Memory B cell (primary cell): ENCODE measurements around the gene CACNG7.
"Not testable (repeated sequence)": the region's sequence is repeated elsewhere in the genome, so short reads cannot be mapped to it uniquely, and the experiment has no call there.

Experiments used
- ATAC-seq: fragments of 150-1000 bp; cut with Tn5 transposase; 2 replicates; pipeline ENCODE4 v1.10.0; 2021; ENCODE audit warnings: low read depth, mild to moderate bottlenecking, moderate library complexity
- DNase-seq, 2 donors: peaks; one replicate each; pipeline ENCODE4 v3.0.0; 2022; ENCODE audit warnings: low spot score in 2 of 2
- H3K27ac Mint-ChIP-seq: one replicate; pipeline ENCODE4 v1.8.0; 2022; ENCODE audit warnings: mild to moderate bottlenecking, moderate library complexity, mixed read lengths
- H3K27me3 Mint-ChIP-seq: one replicate; pipeline ENCODE4 v1.8.0; 2022; ENCODE audit warnings: mixed read lengths
- H3K36me3 Mint-ChIP-seq: one replicate; pipeline ENCODE4 v1.8.0; 2022; ENCODE audit warnings: mild to moderate bottlenecking, mixed read lengths
- H3K4me1 Mint-ChIP-seq: one replicate; pipeline ENCODE4 v1.8.0; 2022; ENCODE audit warnings: mixed read lengths
- H3K4me3 Mint-ChIP-seq: one replicate; pipeline ENCODE4 v1.8.0; 2022; ENCODE audit warnings: mild to moderate bottlenecking, moderate library complexity, mixed read lengths
- H3K9me3 Mint-ChIP-seq: one replicate; pipeline ENCODE4 v1.8.0; 2022; ENCODE audit warnings: mixed read lengths

Gene CACNG7

DNA sequence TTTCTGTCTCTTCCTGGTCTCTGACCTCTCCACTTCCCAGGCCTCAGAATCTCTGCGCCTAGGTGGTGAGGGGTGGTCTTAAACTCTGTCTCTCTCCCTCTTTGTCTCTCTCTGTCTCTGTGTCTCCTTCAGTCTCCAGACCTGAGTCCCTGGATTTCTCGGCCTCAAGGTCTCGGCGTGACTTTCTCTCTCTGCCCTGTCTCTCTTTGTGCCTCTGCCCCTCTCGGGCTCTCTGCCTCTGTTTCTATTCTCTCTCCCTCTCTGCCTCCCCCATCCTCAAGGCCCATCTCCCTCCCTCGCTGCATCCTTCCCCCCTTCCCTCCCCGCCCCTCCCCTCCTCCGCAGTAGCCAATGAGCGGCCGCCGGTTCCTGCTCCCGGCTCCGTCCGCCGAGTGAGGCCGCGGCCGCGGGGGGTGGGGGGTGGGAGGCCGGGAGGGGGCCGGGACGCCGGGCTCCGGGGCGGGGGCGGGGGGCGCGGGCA, at the start of gene CACNG7:
TSS of gene CACNG7 (plus strand) at position 344 of the 481 bp plus-strand sequence. CDS start 3,554 bp downstream, outside the sequence.
- DNase-seq (no peak), ATAC-seq (no peak)
- Mint-ChIP-seq H3K4me1 (peaks cover 15% of the 10 kb centered on the region), H3K27me3 (peaks cover 46% of the 10 kb centered on the region), H3K4me3 (peak within 1 kb of the TSS; percentile 28), H3K9me3 (peaks cover 14% of the 10 kb centered on the region), H3K36me3 (peaks cover 12% of the 10 kb centered on the region), H3K27ac (no peak within 1 kb of the TSS)

DNA sequence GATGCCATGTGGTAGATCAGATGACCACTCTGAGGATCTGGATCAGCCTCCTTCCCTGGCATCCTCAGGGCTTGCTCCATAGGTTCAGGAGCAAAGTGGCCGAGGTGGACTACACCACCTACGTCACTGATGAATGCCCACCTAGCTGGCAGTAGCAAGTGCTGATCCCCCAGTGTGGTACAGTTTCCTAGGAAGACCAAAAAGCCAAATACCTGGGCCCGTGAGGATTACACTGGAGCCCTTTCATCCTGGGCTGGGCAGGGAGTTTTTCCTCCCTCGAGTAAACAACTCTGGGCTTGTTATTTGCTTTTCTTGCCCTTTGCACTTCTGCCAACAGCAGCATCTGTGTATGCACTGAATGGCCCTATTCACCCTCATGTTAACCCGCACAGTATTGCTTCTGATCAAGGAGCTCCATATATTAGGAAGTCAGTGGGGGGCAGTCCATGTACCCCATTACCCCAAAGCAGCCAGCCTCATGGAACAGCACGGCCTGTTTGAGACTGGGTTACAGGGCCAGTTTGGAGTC, 44.7 kb upstream of the CACNG7 start:
- H3K27me3 Mint-ChIP-seq = peaks cover 8% of the 10 kb centered on the region
- H3K4me1 Mint-ChIP-seq = peaks cover 8% of the 10 kb centered on the region
- no peaks in the 10 kb centered on the region for H3K36me3 Mint-ChIP-seq
- H3K9me3 Mint-ChIP-seq = no peaks in the 10 kb centered on the region
- ATAC-seq = no peak
- no peak overlapping the region for H3K27ac Mint-ChIP-seq
- no peak for DNase-seq
- H3K4me3 Mint-ChIP-seq = no peak overlapping the region

DNA sequence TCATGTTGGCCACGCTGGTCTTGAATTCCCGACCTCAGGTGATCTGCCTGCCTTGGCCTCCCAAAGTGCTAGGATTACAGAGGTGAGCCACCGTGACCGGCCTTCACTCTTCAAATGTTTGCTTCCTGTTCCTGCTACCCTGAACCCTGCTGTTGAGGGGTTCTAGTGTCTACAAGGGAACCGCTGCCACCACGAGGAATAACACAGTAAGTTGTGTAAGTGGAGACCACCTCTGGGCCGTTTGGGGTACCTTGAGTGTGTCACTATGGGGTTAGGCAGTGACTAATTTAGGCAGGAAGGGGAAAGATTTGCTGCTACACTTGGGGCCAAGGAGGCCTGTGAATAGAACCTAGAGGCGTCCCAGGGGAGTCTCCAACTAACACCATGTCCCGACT, 43.6 kb upstream of the CACNG7 start:
- Mint-ChIP-seq H3K4me3 (no peak overlapping the region), H3K9me3 (no peaks in the 10 kb centered on the region), H3K27ac (no peak overlapping the region), H3K36me3 (no peaks in the 10 kb centered on the region), H3K27me3 (peaks cover 8% of the 10 kb centered on the region), H3K4me1 (peaks cover 11% of the 10 kb centered on the region)
- DNase-seq (no peak), ATAC-seq (no peak)

- peak in 1 of 2 donors; percentile 65 for DNase-seq
- Mint-ChIP-seq H3K9me3 (no peaks in the 10 kb centered on the region), H3K4me1 (peaks cover 12% of the 10 kb centered on the region), H3K27me3 (peaks cover 8% of the 10 kb centered on the region), H3K36me3 (no peaks in the 10 kb centered on the region), H3K4me3 (peak overlapping the region; percentile 65), H3K27ac (peak overlapping the region; percentile 96)
- ATAC-seq = peak; percentile 12
Measured at GRCh38 chr19:53865918-53866864, 42.9 kb upstream of the CACNG7 start.

DNA sequence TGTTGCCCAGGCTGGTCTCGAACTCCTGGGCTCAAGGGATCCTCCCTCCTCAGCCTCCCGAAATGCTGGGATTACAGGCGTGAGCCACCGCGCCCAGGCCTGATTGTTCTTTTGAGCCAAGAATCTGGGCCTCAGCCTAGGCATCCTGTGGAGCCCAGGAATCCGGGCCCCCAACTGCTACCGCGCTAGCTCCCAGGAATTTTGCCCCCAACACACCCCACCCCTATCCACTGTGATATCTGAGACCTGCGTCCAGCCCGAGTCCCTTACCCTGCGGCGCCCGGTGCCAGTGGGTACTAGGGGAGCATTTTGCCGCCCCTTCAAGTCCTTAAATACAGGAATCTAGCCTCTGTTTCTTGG, 42.2 kb upstream of the CACNG7 start:
- Mint-ChIP-seq H3K9me3 (no peaks in the 10 kb centered on the region), H3K4me1 (peaks cover 15% of the 10 kb centered on the region), H3K4me3 (peak overlapping the region; percentile 76), H3K27ac (peak overlapping the region; percentile 96), H3K36me3 (peaks cover 2% of the 10 kb centered on the region), H3K27me3 (peaks cover 8% of the 10 kb centered on the region)
- no peak for DNase-seq
- ATAC-seq = no peak

DNA sequence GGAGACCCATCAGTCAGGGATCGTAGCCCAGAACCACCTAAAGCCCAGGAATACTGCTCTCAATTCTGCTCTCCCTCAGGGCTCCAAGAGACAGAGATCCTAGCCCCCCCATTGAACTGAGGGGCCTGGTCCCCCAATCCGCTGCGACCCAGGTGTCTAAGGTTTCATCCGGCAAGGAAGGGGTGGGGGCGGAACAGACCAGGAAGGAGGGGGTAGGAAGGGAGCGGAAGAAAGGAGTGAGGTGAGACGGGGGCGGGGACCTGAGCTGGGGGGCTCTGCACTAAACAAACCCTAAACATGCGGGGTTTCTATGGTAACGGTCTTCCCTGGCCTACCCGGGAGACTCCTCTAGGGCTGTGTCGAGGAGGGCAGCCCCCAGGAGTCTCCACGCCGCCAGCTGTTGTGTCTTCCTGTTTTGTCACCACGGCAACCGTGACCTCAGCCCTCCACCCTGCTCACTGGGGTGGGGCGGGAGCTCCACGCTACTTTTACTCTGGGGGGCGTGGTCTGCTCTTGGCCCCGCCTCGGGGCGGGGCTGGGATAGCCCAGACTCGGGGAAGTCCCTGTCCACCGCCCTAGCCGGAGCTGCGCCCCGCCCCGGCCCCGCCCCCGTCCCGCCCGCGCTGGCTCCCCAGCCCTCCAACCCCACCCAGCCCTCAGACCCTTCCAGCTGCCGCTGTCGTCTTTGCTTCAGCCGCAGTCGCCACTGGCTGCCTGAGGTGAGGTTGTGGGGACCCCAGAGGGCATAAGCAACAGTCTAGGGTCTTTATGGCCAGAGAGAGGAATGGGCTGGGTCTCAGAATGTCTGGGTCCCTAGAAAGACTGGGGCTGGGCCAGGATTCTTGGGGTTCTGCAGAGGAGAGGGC, 41.6 kb upstream of the CACNG7 start, which contains the start of gene MYADM:
TSS of gene MYADM (plus strand) at position 659 of the 866 bp plus-strand sequence. CDS start 5,647 bp downstream, outside the sequence.
- Mint-ChIP-seq H3K27me3 (peaks cover 8% of the 10 kb centered on the region), H3K4me3 (peak within 1 kb of the TSS; percentile 87), H3K9me3 (no peaks in the 10 kb centered on the region), H3K4me1 (peaks cover 15% of the 10 kb centered on the region), H3K27ac (peak within 1 kb of the TSS; percentile 96), H3K36me3 (peaks cover 2% of the 10 kb centered on the region)
- ATAC-seq (peak; percentile 72), DNase-seq (peak; percentile 87 to 95)

GRCh38 chr19:53868091-53868891, 40.8 kb upstream of the CACNG7 start:
- H3K36me3 Mint-ChIP-seq = peaks cover 2% of the 10 kb centered on the region
- peak overlapping the region; percentile 96 for H3K27ac Mint-ChIP-seq
- H3K4me3 Mint-ChIP-seq = peak overlapping the region; percentile 87
- DNase-seq = peak in 1 of 2 donors; percentile 54
- peaks cover 2% of the 10 kb centered on the region for H3K9me3 Mint-ChIP-seq
- no peak for ATAC-seq
- peaks cover 5% of the 10 kb centered on the region for H3K27me3 Mint-ChIP-seq
- peaks cover 18% of the 10 kb centered on the region for H3K4me1 Mint-ChIP-seq

GRCh38 chr19:53868892-53869804, 39.9 kb upstream of the CACNG7 start:
- DNase-seq (peak; percentile 60 to 80), ATAC-seq (peak; percentile 40)
- Mint-ChIP-seq H3K36me3 (peaks cover 8% of the 10 kb centered on the region), H3K27ac (peak overlapping the region; percentile 96), H3K9me3 (peaks cover 2% of the 10 kb centered on the region), H3K4me3 (peak overlapping the region; percentile 79), H3K4me1 (peaks cover 22% of the 10 kb centered on the region), H3K27me3 (peaks cover 5% of the 10 kb centered on the region)

- not testable (repeated sequence) for H3K9me3 Mint-ChIP-seq
Measured at GRCh38 chr19:53869805-53870484, 39.1 kb upstream of the CACNG7 start.

GRCh38 chr19:53870485-53870844, 38.6 kb upstream of the CACNG7 start:
- DNase-seq = peak in 1 of 2 donors; percentile 34
- peaks cover 4% of the 10 kb centered on the region for H3K9me3 Mint-ChIP-seq
- ATAC-seq = no peak
- H3K27me3 Mint-ChIP-seq = peaks cover 5% of the 10 kb centered on the region
- H3K4me3 Mint-ChIP-seq = peak overlapping the region; percentile 44
- H3K27ac Mint-ChIP-seq = peak overlapping the region; percentile 41
- H3K4me1 Mint-ChIP-seq = peaks cover 25% of the 10 kb centered on the region
- H3K36me3 Mint-ChIP-seq = peaks cover 13% of the 10 kb centered on the region

More at GRCh38 chr19:53869805-53870484, 39.1 kb upstream of the CACNG7 start:
- Mint-ChIP-seq H3K4me3 (peak overlapping the region; percentile 79), H3K27ac (peak overlapping the region; percentile 96), H3K4me1 (peaks cover 25% of the 10 kb centered on the region), H3K36me3 (peaks cover 13% of the 10 kb centered on the region)
- H3K27me3 Mint-ChIP-seq, DNase-seq, ATAC-seq: not testable (repeated sequence)

DNA sequence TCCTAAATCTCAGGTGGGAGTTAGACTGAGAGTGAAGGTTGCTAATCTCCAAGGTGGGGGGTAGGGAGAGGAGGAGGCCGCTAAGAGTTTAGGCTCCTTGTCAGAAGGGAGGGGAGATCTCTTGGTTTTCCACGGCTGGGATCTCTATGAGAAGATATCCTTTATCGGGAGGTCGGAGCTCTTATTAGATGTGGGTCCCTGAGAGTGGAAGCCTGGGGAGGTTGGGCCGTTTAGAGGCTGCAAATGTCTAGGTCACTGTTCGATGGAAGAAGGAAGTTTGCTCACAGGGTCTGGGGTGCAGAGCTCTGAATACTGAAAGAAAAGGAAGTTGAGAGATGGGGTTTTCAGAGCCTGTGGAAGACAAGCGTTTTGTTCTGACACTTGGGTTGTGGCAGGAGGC, 37.6 kb upstream of the CACNG7 start:
- Mint-ChIP-seq H3K27me3 (peaks cover 5% of the 10 kb centered on the region), H3K36me3 (peaks cover 13% of the 10 kb centered on the region), H3K4me3 (no peak overlapping the region), H3K9me3 (peaks cover 4% of the 10 kb centered on the region), H3K4me1 (peaks cover 25% of the 10 kb centered on the region), H3K27ac (peak overlapping the region; percentile 53)
- DNase-seq (peak in 1 of 2 donors; percentile 34), ATAC-seq (peak; percentile 5)

GRCh38 chr19:53872762-53873161, 36.3 kb upstream of the CACNG7 start:
- peaks cover 9% of the 10 kb centered on the region for H3K27me3 Mint-ChIP-seq
- H3K4me3 Mint-ChIP-seq = no peak overlapping the region

More at GRCh38 chr19:53872762-53873161, 36.3 kb upstream of the CACNG7 start:
- Mint-ChIP-seq H3K27ac (peak overlapping the region; percentile 57), H3K36me3 (peaks cover 14% of the 10 kb centered on the region), H3K9me3 (peaks cover 8% of the 10 kb centered on the region), H3K4me1 (peaks cover 24% of the 10 kb centered on the region)
- DNase-seq = no peak
- no peak for ATAC-seq
